ENCODE results near the gene CADPS2. TPM values are rescaled to one million over a fixed set of nuclear protein-coding genes. Genes with fewer than 3 reads are reported as not detected.

CADPS2 gene
- total and polyA plus RNA-seq, 2 of the 4 experiments (the other 2 are of a cell fraction), result 0.10 to 0.54 TPM

GRCh38 chr7:122709930-122710646 is 176.2 kb downstream of the CADPS2 start:
- Histone ChIP-seq H2AK5ac (ENCODE audit: low read depth, low read length) (no peak overlapping the region), H3K9me1 (ENCODE audit: insufficient read depth, low read length) (no peaks in the 10 kb centered on the region), H3K4ac (ENCODE audit: low read depth, low read length) (no peak overlapping the region), H2BK15ac (ENCODE audit: low read depth, low read length) (no peak overlapping the region), H3K27me3 (ENCODE audit: control insufficient read depth, insufficient read depth, low read length) (no peaks in the 10 kb centered on the region), H2BK5ac (ENCODE audit: low read depth, low read length, poor library complexity, severe bottlenecking) (no peak overlapping the region), H3K4me2 (ENCODE audit: low read depth, low read length) (no peak overlapping the region), H2BK120ac (ENCODE audit: low read depth, low read length) (no peak overlapping the region), H3K18ac (ENCODE audit: low read depth, low read length) (no peak overlapping the region), H3K27ac (ENCODE audit: insufficient read depth, low read length) (no peak overlapping the region), H3K36me3 (ENCODE audit: control insufficient read depth, insufficient read depth, low read length) (no peaks in the 10 kb centered on the region), H3K4me3 (ENCODE audit: insufficient read depth, low read depth, low read length) (no peak overlapping the region), H4K5ac (ENCODE audit: low read depth, low read length) (no peak overlapping the region), H3K56ac (ENCODE audit: extremely low read depth, insufficient read depth, low read length) (no peak overlapping the region), H2BK20ac (ENCODE audit: low read depth, low read length) (no peak overlapping the region), H3K79me1 (ENCODE audit: low read depth in 1 of 2, low read length in 2 of 2) (no peaks in the 10 kb centered on the region), H4K20me1 (ENCODE audit: insufficient read depth, low read length) (no peaks in the 10 kb centered on the region), H2AFZ (replicated peaks; ENCODE audit: low read length, poor library complexity) (no peak overlapping the region), H4K91ac (ENCODE audit: insufficient read depth, low read depth, low read length) (no peak overlapping the region), H2AK9ac (replicated peaks; ENCODE audit: low read depth, low read length, poor library complexity) (no peak overlapping the region), H3K23ac (ENCODE audit: low read depth, low read length) (no peak overlapping the region), H4K8ac (ENCODE audit: low read depth in 2 of 2, low read length in 2 of 2) (no peak overlapping the region), H3K4me1 (ENCODE audit: control insufficient read depth, insufficient read depth, low read length) (no peaks in the 10 kb centered on the region), H3K14ac (replicated peaks; ENCODE audit: low read depth, low read length) (no peak overlapping the region), H3K9ac (ENCODE audit: low read depth, low read length) (no peak overlapping the region), H3K9me3 (ENCODE audit: control insufficient read depth, insufficient read depth, low read length) (no peaks in the 10 kb centered on the region; the same call in 1 of the 2 replicates)
- BruUV-seq (replicated peaks), result no TSS peak
- ChIA-PET POLR2A (ENCODE audit: unreplicated experiment) (no interaction called here), CTCF (no interaction called here)
- WGBS, 2 experiments (ENCODE audit: extremely low coverage in 2 of 2, insufficient read length in 1 of 2), result no CpG with 5 or more reads among the region's 7 CpGs
- TF ChIP-seq POLR2A (IDR thresholded peaks at IDR 0.05; ENCODE audit: low read depth, low read length), result no peak
- no peak for TF ChIP-seq SMC3 (IDR thresholded peaks at IDR 0.05; ENCODE audit: low read depth, low read length)
- TF ChIP-seq CTCF (conservative IDR thresholded peaks at IDR 0.05; ENCODE audit: low read depth, low read length), result no peak
- DNase-seq (no peak), ATAC-seq (ENCODE audit: low read depth) (no peak)
- intact Hi-C loops (cut with micrococcal nuclease) (no loop called here), in situ Hi-C loops (cut with MboI; ENCODE audit: low sequenced_read_pairs) (no loop called here), dilution Hi-C loops (cut with HindIII; ENCODE audit: low sequenced_read_pairs, unreplicated experiment) (no loop called here)
